ENCODE measurements around the gene PAX6. TPM values are rescaled to one million over a fixed set of nuclear protein-coding genes. Genes with fewer than 3 reads are reported as not detected.

The PAX6 gene
- total RNA-seq, 2 donors from 2014 or later, result 1.1 to 1.6 TPM

GRCh38 chr11:31784611-31785010 lies 26.5 kb downstream of the PAX6 start:
- no peak overlapping the region for H3K27ac ChIP-seq
- H3K9ac ChIP-seq (ENCODE audit: low read depth in 2 of 2, low read length in 2 of 2), result no peak overlapping the region
- intact Hi-C loops (cut with DNase I), result no loop called here
- H3K36me3 ChIP-seq, result no peaks in the 10 kb centered on the region
- no peaks in the 10 kb centered on the region for H3K4me1 ChIP-seq
- H3K27me3 ChIP-seq, result no peaks in the 10 kb centered on the region
- no peak for DNase-seq
- no peak overlapping the region for H3K4me3 ChIP-seq
- H3K9me3 ChIP-seq, result no peaks in the 10 kb centered on the region
- no peak for TF ChIP-seq CTCF (IDR thresholded peaks at IDR 0.05)

DNA sequence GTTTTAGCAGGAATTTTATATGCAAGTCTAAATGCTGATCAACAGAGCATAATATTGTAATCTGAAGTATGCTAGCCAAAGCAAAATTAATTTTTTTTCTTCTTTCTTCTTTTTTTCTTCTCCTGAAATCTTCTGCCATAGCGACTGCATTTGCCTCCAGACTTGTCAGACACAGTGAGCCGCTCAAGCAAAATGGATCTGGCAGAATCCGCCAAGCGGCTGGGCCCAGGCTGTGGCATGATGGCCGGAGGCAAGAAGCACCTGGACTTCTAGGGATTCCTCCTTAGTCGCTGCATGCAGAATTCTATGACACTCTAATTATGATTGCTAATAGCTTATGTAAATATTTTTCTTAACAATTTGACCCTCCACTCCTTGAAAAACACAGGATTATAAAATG lies 27.9 kb downstream of the PAX6 start:
- Histone ChIP-seq H3K9me3 (no peaks in the 10 kb centered on the region), H3K9ac (ENCODE audit: low read depth in 2 of 2, low read length in 2 of 2) (no peak overlapping the region), H3K4me3 (no peak overlapping the region), H3K36me3 (no peaks in the 10 kb centered on the region), H3K27ac (no peak overlapping the region), H3K4me1 (no peaks in the 10 kb centered on the region), H3K27me3 (no peaks in the 10 kb centered on the region)
- no peak for TF ChIP-seq CTCF (IDR thresholded peaks at IDR 0.05)
- intact Hi-C loops (cut with DNase I), result no loop called here
- no peak for DNase-seq

GRCh38 chr11:31782257-31782656 lies 28.9 kb downstream of the PAX6 start:
- Histone ChIP-seq H3K4me3 (no peak overlapping the region), H3K27me3 (no peaks in the 10 kb centered on the region), H3K9me3 (no peaks in the 10 kb centered on the region), H3K9ac (ENCODE audit: low read depth in 2 of 2, low read length in 2 of 2) (no peak overlapping the region), H3K4me1 (no peaks in the 10 kb centered on the region), H3K27ac (no peak overlapping the region), H3K36me3 (no peaks in the 10 kb centered on the region)
- intact Hi-C loops (cut with DNase I), result no loop called here
- no peak for TF ChIP-seq CTCF (IDR thresholded peaks at IDR 0.05)
- DNase-seq, result no peak

DNA sequence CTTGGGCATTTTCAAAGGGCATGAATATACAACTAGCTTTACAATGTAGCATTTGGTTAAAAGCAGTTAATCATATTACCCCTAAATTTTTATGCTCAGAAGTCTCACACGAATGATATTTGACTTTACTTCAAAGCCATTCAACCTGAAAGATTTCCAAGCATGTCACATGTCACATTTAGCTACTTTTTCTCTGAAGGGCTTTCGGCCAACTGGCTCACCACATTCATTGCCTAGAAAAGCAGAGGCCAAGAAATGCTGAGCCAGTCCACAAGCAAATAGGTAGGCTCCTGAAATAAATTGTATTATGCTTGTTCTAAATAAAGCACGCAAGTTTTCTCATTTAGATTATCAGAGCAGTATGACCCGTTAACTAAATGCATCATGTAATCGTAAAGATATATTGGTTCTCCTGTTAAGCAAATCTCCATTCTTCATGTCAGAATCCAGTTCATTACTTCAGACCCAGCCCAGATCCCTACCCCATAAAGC lies 30.6 kb downstream of the PAX6 start:
- no peak overlapping the region for H3K4me3 ChIP-seq
- no peak overlapping the region for H3K27ac ChIP-seq
- H3K9ac ChIP-seq (ENCODE audit: low read depth in 2 of 2, low read length in 2 of 2), result no peak overlapping the region
- no peaks in the 10 kb centered on the region for H3K36me3 ChIP-seq
- H3K4me1 ChIP-seq, result no peaks in the 10 kb centered on the region
- H3K9me3 ChIP-seq, result no peaks in the 10 kb centered on the region
- no peak for TF ChIP-seq CTCF (IDR thresholded peaks at IDR 0.05)
- H3K27me3 ChIP-seq, result no peaks in the 10 kb centered on the region
- no peak for DNase-seq
- intact Hi-C loops (cut with DNase I), result no loop called here

DNA sequence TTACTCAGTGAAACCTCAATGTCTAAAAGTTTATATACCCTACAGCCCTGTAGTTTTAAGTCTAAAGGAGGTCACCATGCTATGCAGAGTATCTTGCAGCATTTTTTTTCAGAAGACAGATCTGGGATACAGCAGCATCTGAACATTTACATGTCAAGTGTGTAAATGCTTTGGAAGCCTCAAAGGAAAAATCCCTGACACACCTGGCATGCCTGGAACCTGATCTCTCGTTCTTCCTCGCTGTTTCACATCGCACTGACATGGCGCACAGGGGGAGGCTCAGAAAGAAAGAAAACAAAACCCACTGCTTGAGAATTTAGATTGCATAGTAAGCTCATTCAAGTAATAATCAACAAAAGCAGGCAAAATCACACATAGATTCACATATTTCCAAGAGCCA lies 31.0 kb downstream of the PAX6 start:
- no peak for DNase-seq
- Histone ChIP-seq H3K4me3 (no peak overlapping the region), H3K27me3 (no peaks in the 10 kb centered on the region), H3K9me3 (no peaks in the 10 kb centered on the region), H3K27ac (no peak overlapping the region), H3K36me3 (no peaks in the 10 kb centered on the region), H3K4me1 (no peaks in the 10 kb centered on the region), H3K9ac (ENCODE audit: low read depth in 2 of 2, low read length in 2 of 2) (no peak overlapping the region)
- no peak for TF ChIP-seq CTCF (IDR thresholded peaks at IDR 0.05)
- intact Hi-C loops (cut with DNase I), result no loop called here

DNA sequence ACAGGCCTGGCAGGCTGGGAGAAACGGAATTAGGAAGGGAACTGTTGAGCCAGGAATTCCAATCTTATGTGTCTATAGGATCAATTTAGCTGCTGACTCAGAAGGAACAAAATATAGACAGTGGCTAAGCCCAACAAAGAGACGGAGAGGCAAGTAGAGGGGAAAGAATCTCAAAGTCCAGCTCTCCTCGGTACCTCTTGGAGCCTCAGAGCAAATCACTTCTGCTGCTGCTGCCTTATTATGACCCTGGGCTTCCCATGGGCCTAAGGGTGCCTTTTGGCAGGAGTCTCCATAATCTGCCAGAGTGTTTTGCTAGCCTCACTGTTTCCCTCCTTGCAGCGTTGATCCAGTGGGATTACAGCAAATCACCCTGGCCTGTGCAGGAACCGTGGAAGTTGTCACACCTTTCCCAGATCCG lies 31.7 kb downstream of the PAX6 start:
- no peak overlapping the region for H3K27ac ChIP-seq
- no peaks in the 10 kb centered on the region for H3K4me1 ChIP-seq
- no peaks in the 10 kb centered on the region for H3K36me3 ChIP-seq
- intact Hi-C loops (cut with DNase I), result no loop called here
- H3K9ac ChIP-seq (ENCODE audit: low read depth in 2 of 2, low read length in 2 of 2), result no peak overlapping the region
- no peak for TF ChIP-seq CTCF (IDR thresholded peaks at IDR 0.05)
- DNase-seq, result no peak
- no peaks in the 10 kb centered on the region for H3K27me3 ChIP-seq
- no peak overlapping the region for H3K4me3 ChIP-seq
- no peaks in the 10 kb centered on the region for H3K9me3 ChIP-seq
